Measurements from ENCODE around the gene BRIP1.

The BRIP1 gene

GRCh38 chr17:61768405-61768804, 94.9 kb downstream of the BRIP1 start:
- in situ Hi-C loops (cut with MboI; ENCODE audit: low sequenced_read_pairs) = no loop called here

DNA sequence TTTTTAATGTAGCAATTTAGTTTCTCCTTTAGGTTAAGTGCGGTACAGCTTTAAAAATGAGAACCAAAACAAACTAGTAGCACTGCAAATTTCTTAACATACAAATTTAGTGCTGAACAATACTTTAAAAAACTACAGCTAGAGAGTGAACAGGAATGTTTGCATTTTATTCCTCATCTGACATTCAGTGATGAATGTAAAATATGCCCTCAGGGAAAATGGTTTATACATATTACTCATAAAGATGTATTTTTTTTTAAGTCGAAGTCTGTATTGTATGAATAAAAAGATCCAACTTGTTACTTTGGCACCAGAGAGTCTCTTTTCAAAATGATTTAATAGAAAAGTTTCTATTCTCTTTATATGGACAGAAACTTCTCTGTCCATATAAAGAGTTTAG, 96.8 kb downstream of the BRIP1 start:
- in situ Hi-C loops (cut with MboI; ENCODE audit: low sequenced_read_pairs) = no loop called here

- in situ Hi-C loops (cut with MboI; ENCODE audit: low sequenced_read_pairs) = no loop called here
Measured at GRCh38 chr17:61764846-61765245, 98.5 kb downstream of the BRIP1 start.

DNA sequence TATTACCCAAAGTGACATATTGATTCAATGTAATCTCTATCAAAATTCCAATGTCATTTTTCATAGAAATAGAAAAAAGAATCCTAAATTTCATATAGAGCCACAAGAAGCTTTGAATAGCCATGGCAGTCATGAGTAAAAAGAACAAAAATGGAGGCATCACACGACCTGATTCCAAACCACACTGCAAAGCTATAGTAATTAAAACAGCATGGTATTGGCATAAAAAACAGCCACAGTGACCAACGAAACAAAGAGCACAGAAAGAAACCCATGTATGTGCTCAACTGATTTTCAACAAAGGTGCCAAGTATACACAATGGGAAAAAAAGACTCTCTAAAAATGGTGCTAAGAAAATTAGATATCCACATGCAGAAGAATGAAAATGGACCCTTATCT, 101.5 kb downstream of the BRIP1 start:
- in situ Hi-C loops (cut with MboI; ENCODE audit: low sequenced_read_pairs) = no loop called here

DNA sequence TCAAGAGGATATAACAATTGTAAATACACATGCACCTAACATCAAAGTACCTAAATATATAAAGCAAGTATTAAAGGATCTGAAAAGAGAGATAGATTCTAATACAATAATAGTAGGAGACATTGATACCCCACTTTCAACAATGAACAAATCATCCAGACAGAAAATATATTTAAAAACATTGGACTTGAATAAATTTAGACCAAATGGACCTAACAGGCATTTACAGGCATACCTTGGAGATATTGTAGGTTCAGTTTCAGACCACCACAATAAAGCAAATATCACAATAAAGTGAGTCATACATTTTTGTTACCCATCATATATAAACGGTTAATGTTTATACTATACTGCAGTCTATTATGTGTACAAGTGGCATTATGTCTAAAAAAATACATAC, 104.0 kb downstream of the BRIP1 start:
- in situ Hi-C loops (cut with MboI; ENCODE audit: low sequenced_read_pairs) = no loop called here

DNA sequence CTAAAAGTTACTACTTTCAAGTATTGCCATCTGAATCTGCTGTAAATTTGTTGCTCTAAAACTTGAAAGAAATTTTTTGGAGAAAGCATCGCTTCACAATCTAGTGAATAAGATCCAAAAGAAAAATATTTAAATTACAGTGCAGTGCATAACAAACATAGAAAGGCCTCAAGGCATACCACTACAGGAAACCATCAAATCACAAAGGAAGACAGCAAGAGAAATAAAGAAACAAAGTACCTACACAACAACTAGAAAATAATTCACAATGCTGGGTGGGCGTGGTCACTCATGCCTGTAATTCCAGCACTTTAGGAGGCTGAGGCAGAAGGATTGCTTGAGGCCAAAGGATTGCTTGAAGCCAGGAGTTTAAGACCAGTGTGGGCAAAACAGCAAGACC, 104.9 kb downstream of the BRIP1 start:
- in situ Hi-C loops (cut with MboI; ENCODE audit: low sequenced_read_pairs) = no loop called here

GRCh38 chr17:61757168-61757567, 106.2 kb downstream of the BRIP1 start:
- in situ Hi-C loops (cut with MboI; ENCODE audit: low sequenced_read_pairs) = no loop called here

GRCh38 chr17:61756561-61756960, 106.8 kb downstream of the BRIP1 start:
- in situ Hi-C loops (cut with MboI; ENCODE audit: low sequenced_read_pairs) = no loop called here

- in situ Hi-C loops (cut with MboI; ENCODE audit: low sequenced_read_pairs) = no loop called here
Measured at GRCh38 chr17:61755668-61756067, 107.7 kb downstream of the BRIP1 start.

- in situ Hi-C loops (cut with MboI; ENCODE audit: low sequenced_read_pairs) = no loop called here
Measured at GRCh38 chr17:61755078-61755477, 108.2 kb downstream of the BRIP1 start.

DNA sequence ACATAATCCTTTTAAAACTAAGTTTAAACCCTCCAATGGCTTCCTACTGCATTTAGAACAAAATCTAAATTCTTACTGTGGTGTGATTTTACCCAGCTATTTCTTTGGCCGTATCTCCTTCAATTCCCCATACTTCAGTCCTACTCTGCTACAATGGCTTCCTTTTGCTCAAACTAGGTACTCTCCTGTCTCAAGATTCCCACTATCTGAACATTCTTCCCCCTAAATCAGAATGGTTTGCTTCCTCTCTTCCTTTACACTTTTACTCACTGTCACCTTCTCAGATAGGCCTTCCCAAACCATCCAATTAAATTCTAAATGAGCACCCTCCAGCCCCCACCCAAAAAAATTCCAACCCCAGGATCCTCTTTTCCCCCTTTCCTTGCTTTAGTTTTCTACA, 109.2 kb downstream of the BRIP1 start:
- in situ Hi-C loops (cut with MboI; ENCODE audit: low sequenced_read_pairs) = no loop called here

GRCh38 chr17:61753696-61754095, 109.6 kb downstream of the BRIP1 start:
- in situ Hi-C loops (cut with MboI; ENCODE audit: low sequenced_read_pairs) = no loop called here

DNA sequence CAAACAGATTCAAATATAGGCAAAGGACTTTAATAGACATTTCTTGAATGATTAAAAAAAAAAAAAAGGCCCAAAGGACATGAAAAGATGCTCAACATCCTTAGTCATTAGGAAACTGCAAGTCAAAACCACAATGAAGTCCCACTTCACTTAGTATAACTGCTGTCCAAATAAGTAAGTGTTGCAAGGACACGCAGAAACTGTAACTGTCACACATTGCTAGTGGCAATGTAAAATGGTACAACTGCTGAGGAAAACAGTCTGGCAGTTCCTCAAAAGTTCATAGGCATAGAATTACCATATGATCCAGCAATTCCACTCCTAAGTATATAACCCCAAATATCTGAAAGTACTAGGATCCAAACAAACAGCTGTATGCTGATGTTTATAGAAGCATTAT, 112.7 kb downstream of the BRIP1 start:
- in situ Hi-C loops (cut with MboI; ENCODE audit: low sequenced_read_pairs) = no loop called here

GRCh38 chr17:61749823-61750404, 113.4 kb downstream of the BRIP1 start:
- in situ Hi-C loops (cut with MboI; ENCODE audit: low sequenced_read_pairs) = no loop called here

GRCh38 chr17:61746248-61746985, 116.9 kb downstream of the BRIP1 start:
- in situ Hi-C loops (cut with MboI; ENCODE audit: low sequenced_read_pairs) = no loop called here

- in situ Hi-C loops (cut with MboI; ENCODE audit: low sequenced_read_pairs) = no loop called here
Measured at GRCh38 chr17:61744804-61745203, 118.5 kb downstream of the BRIP1 start.

DNA sequence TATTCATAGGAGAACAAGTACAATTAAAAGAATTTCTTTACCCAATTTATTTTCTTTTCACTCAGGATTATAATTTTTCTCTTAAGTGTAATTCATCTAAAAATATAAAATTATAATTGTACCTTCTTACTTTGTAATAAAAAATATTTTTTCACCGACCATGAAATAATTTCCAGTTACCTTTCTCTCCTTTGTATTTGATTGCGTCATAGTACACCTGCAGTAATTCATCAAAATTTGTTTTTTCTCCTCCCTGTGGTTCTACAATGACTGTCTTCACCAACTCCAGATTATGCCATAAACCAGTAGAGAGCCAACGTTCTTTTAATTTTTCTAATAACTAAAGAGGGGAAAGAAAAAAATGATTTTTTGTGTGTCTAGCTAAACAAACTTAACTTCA, 119.1 kb downstream of the BRIP1 start:
- in situ Hi-C loops (cut with MboI; ENCODE audit: low sequenced_read_pairs) = no loop called here

GRCh38 chr17:61743766-61744165, 119.6 kb downstream of the BRIP1 start:
- in situ Hi-C loops (cut with MboI; ENCODE audit: low sequenced_read_pairs) = no loop called here

DNA sequence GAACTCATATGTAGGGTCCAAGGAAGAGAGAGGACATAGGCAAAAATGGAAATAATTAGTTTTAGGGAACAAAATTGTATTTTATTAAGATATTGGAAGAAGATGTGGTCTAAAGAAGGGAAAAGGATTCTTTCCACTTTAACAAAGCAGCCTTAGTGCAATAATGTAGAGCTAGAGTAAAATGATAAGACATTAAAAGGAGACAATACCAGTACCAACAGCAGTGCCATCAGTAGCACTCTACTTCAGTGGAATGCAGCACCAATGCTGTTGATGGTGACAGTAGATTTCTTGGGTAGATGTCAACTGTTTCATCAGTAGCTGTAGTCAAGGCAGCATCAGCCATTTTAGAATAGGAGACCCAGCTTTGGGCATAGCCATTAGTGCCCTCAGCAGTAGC, 124.3 kb downstream of the BRIP1 start:
- in situ Hi-C loops (cut with MboI; ENCODE audit: low sequenced_read_pairs) = no loop called here

GRCh38 chr17:61738249-61738648, 125.1 kb downstream of the BRIP1 start:
- in situ Hi-C loops (cut with MboI; ENCODE audit: low sequenced_read_pairs) = no loop called here

DNA sequence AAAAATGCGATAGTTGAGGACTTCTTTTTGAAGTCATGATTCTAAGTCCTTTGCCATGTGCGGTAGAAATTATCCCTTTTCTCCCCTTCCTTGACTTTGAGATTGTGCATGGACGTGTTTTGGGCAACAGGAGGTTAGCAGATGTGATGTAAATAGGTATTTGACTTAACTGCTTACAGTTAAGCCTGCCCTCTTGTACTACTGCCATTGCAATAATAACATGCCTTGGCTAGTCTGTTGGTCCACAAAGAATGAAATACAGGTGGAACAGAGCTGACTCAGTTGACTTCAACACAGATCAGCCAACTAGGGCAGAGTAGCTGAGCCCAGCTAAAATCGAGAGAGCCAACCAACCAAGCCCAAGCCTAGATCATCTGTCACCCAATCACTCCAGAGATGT, 125.5 kb downstream of the BRIP1 start:
- in situ Hi-C loops (cut with MboI; ENCODE audit: low sequenced_read_pairs) = no loop called here

DNA sequence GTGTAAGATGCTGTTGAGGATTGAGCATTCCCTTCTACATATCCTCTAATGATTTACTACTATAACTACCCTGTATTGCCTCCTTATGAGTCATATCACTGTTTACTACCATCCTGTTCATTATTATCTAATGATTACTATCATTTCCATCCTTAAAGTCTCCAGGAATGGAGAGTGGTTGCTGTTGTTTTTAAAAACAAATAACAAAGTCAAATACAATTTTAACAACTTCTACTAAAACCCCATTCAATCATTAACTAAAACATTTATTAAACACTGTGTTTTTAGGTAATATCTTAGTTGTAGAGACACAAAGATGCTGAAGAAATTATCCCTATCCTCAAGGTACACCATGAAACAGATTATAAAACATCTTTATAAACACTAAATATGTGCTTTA, 126.9 kb downstream of the BRIP1 start:
- in situ Hi-C loops (cut with MboI; ENCODE audit: low sequenced_read_pairs) = no loop called here

- in situ Hi-C loops (cut with MboI; ENCODE audit: low sequenced_read_pairs) = no loop called here
Measured at GRCh38 chr17:61735807-61736206, 127.5 kb downstream of the BRIP1 start.

All from HL-60/S4 (cell line).